HEK293 (cell line): ENCODE data around the gene ZNF43.

ENCODE experiments used
- CTCF ChIA-PET: fragments of 350-600 bp; formaldehyde crosslinking; extraction: SDS; loops from one replicate; lab custom pipeline; 2021; ENCODE audit warnings: antibody characterized with exemption; lab: Yijun Ruan, JAX
- POLR2A ChIA-PET: fragments of 300-600 bp; formaldehyde crosslinking; extraction: SDS; loops from one replicate; lab custom pipeline; 2020; ENCODE audit warnings: antibody characterized with exemption, inconsistent platforms; lab: Yijun Ruan, JAX
- H3K27ac ChIP-seq: fragments of 200-500 bp; sonication (Bioruptor generic); 2 replicates; pipeline ENCODE4 v1.5.1; 2014; ENCODE audit warnings: low read depth, low read length, control low read depth, inconsistent platforms; ENCODE audit errors: extremely low read depth
- H3K36me3 ChIP-seq, 2 experiments: fragments of 200-500 bp in 1 of 2; sonication (Bioruptor generic) in 1 of 2; 1 replicate in 1 of 2; 2 replicates in 1 of 2; pipeline ENCODE4 v1.5.1; 2014 to 2017; ENCODE audit warnings: inconsistent platforms in 2 of 2, low read length in 2 of 2; ENCODE audit not compliant: control insufficient read depth in 2 of 2, insufficient read depth in 1 of 2
- H3K4me1 ChIP-seq: fragments of 200-500 bp; sonication (Bioruptor generic); 2 replicates; pipeline ENCODE4 v1.5.1; 2014; ENCODE audit warnings: mild to moderate bottlenecking, low read length, inconsistent platforms; ENCODE audit not compliant: control insufficient read depth, insufficient read depth
- H3K4me3 ChIP-seq: 2 replicates; pipeline ENCODE4 v1.5.1; 2011; ENCODE audit warnings: low read depth, mild to moderate bottlenecking, control low read depth, low read length, moderate library complexity
- H3K9me3 ChIP-seq: fragments of 200-500 bp; sonication (Bioruptor generic); 2 replicates; pipeline ENCODE4 v1.5.1; 2014; ENCODE audit warnings: low read depth, low read length, inconsistent platforms; ENCODE audit not compliant: control insufficient read depth, insufficient read depth
- CTCF ChIP-seq: fragments of 450-650 bp; formaldehyde crosslinking; IDR thresholded peaks from 2 replicates; pipeline ENCODE4 v1.5.1; 2016; ENCODE audit warnings: missing biosample characterization, missing genetic modification characterization
- GLIS1 ChIP-seq: fragments of 450-650 bp; formaldehyde crosslinking; IDR thresholded peaks from 2 replicates; pipeline ENCODE4 v1.5.1; 2016; ENCODE audit warnings: missing biosample characterization, missing genetic modification characterization
- HOXC10 ChIP-seq: sonication (generic); formaldehyde crosslinking; IDR thresholded peaks from 2 replicates; pipeline ENCODE4 v1.8.1; 2023; ENCODE audit warnings: mild to moderate bottlenecking, missing genetic modification reagents
- KLF7 ChIP-seq: fragments of 450-650 bp; formaldehyde crosslinking; IDR thresholded peaks from 2 replicates; pipeline ENCODE4 v1.5.1; 2016; ENCODE audit warnings: missing biosample characterization, missing genetic modification characterization, borderline replicate concordance
- MYNN ChIP-seq: fragments of 450-650 bp; formaldehyde crosslinking; IDR thresholded peaks from 2 replicates; pipeline ENCODE4 v1.5.1; 2016; ENCODE audit warnings: missing biosample characterization, missing genetic modification characterization, borderline replicate concordance
- SP7 ChIP-seq: fragments of 450-650 bp; formaldehyde crosslinking; IDR thresholded peaks from 2 replicates; pipeline ENCODE4 v1.5.1; 2016; ENCODE audit warnings: missing biosample characterization, missing genetic modification characterization
- TCF7L2 ChIP-seq: IDR thresholded peaks from 2 replicates; pipeline ENCODE4 v1.6.1; 2011; ENCODE audit warnings: low read depth, mild to moderate bottlenecking, inconsistent platforms, low read length, moderate library complexity, borderline replicate concordance
- WT1 ChIP-seq: fragments of 450-650 bp; formaldehyde crosslinking; IDR thresholded peaks from 2 replicates; pipeline ENCODE4 v1.5.1; 2016; ENCODE audit warnings: missing biosample characterization, missing genetic modification characterization
- ZBTB20 ChIP-seq: fragments of 450-650 bp; formaldehyde crosslinking; IDR thresholded peaks from 2 replicates; pipeline ENCODE4 v1.5.1; 2016; ENCODE audit warnings: missing biosample characterization, missing genetic modification characterization
- ZFP3 ChIP-seq: fragments of 450-650 bp; formaldehyde crosslinking; IDR thresholded peaks from 2 replicates; pipeline ENCODE4 v1.5.1; 2016; ENCODE audit warnings: low read depth, missing biosample characterization, missing genetic modification characterization
- ZNF121 ChIP-seq: fragments of 450-650 bp; formaldehyde crosslinking; IDR thresholded peaks from 2 replicates; pipeline ENCODE4 v1.5.1; 2016; ENCODE audit warnings: missing biosample characterization, missing genetic modification characterization
- ZNF133 ChIP-seq: fragments of 450-650 bp; formaldehyde crosslinking; IDR thresholded peaks from 2 replicates; pipeline ENCODE4 v1.5.1; 2016; ENCODE audit warnings: missing biosample characterization, missing genetic modification characterization
- ZNF146 ChIP-seq: fragments of 450-650 bp; formaldehyde crosslinking; IDR thresholded peaks from 2 replicates; pipeline ENCODE4 v1.5.1; 2016; ENCODE audit warnings: missing biosample characterization, missing genetic modification characterization
- ZNF155 ChIP-seq: fragments of 450-650 bp; formaldehyde crosslinking; IDR thresholded peaks from 2 replicates; pipeline ENCODE4 v1.5.1; 2016; ENCODE audit warnings: missing biosample characterization, missing genetic modification characterization
- ZNF223 ChIP-seq: fragments of 450-650 bp; formaldehyde crosslinking; IDR thresholded peaks from 2 replicates; pipeline ENCODE4 v1.5.1; 2016; ENCODE audit warnings: missing biosample characterization, missing genetic modification characterization
- ZNF26 ChIP-seq: fragments of 450-650 bp; formaldehyde crosslinking; IDR thresholded peaks from 2 replicates; pipeline ENCODE4 v1.5.1; 2016; ENCODE audit warnings: missing biosample characterization, missing genetic modification characterization
- ZNF350 ChIP-seq: fragments of 450-650 bp; formaldehyde crosslinking; IDR thresholded peaks from 2 replicates; pipeline ENCODE4 v1.5.0; 2017; ENCODE audit warnings: missing biosample characterization, mild to moderate bottlenecking, missing genetic modification characterization
- ZNF510 ChIP-seq: fragments of 450-650 bp; formaldehyde crosslinking; IDR thresholded peaks from 2 replicates; pipeline ENCODE4 v1.5.1; 2018; ENCODE audit warnings: mild to moderate bottlenecking, missing genetic modification characterization, missing biosample characterization; ENCODE audit not compliant: insufficient replicate concordance
- ZNF514 ChIP-seq: fragments of 450-650 bp; formaldehyde crosslinking; IDR thresholded peaks from 2 replicates; pipeline ENCODE4 v1.5.1; 2016; ENCODE audit warnings: missing biosample characterization, missing genetic modification characterization
- ZNF521 ChIP-seq: fragments of 450-650 bp; formaldehyde crosslinking; IDR thresholded peaks from 2 replicates; pipeline ENCODE4 v1.5.1; 2017; ENCODE audit warnings: missing biosample characterization, mild to moderate bottlenecking, missing genetic modification characterization
- ZNF529 ChIP-seq: fragments of 450-650 bp; formaldehyde crosslinking; IDR thresholded peaks from 2 replicates; pipeline ENCODE4 v1.5.1; 2017; ENCODE audit warnings: missing genetic modification characterization, missing biosample characterization; ENCODE audit not compliant: insufficient replicate concordance
- ZNF571 ChIP-seq: fragments of 450-650 bp; formaldehyde crosslinking; IDR thresholded peaks from 2 replicates; pipeline ENCODE4 v1.5.0; 2017; ENCODE audit warnings: missing biosample characterization, missing genetic modification characterization
- ZNF629 ChIP-seq: fragments of 450-650 bp; formaldehyde crosslinking; IDR thresholded peaks from 2 replicates; pipeline ENCODE4 v1.5.1; 2017; ENCODE audit warnings: missing biosample characterization, missing genetic modification characterization
- ZNF792 ChIP-seq: fragments of 450-650 bp; formaldehyde crosslinking; IDR thresholded peaks from 2 replicates; pipeline ENCODE4 v1.5.1; 2016; ENCODE audit warnings: missing biosample characterization, missing genetic modification characterization
- TF ChIP-seq, protein P1 (sequence below): fragments of 450-650 bp; formaldehyde crosslinking; IDR thresholded peaks from 2 replicates; pipeline ENCODE4 v1.5.1; 2016; ENCODE audit warnings: missing biosample characterization, missing genetic modification characterization

Gene ZNF43

DNA sequence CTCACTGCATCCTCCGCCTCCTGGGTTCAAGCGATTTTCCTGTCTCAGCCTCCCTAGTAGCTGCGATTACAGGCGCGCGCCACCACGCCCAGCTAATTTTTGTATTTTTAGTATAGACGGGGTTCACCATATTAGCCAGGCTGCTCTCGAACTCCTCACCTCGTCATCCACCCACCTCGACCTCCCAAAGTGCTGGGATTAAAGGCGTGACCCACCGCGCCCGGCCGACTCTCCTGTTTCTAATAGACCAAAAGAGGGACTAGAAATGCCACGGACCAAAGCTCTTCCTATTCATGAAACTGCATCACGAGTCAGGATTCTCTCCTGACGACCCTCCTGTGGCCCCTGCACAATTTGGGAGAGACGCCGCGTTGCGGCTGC is 563 bp downstream of the ZNF43 start:
- Histone ChIP-seq H3K4me3 (peak overlapping the region; percentile 41), H3K36me3 (peaks cover 0 to 46% of the 10 kb centered on the region in 2 experiments; a peak in 1 of 3 replicates), H3K27ac (no peak overlapping the region), H3K4me1 (no peaks in the 10 kb centered on the region), H3K9me3 (no peaks in the 10 kb centered on the region)
- CTCF ChIA-PET, result no interaction called here
- POLR2A ChIA-PET, result interaction anchor here (0.5 to 1.6 kb wide), 6 partner anchors 11 to 799 kb away, joined by 3 to 23 read pairs (median 6); partner anchors contain the start of genes ZNF100, ZNF431 and ZNF492
- no peak for TF ChIP-seq ZNF146
- TF ChIP-seq ZNF521 (tag by site-specific recombination), result no peak
- no peak for TF ChIP-seq SP7 (tag by site-specific recombination)
- TF ChIP-seq ZNF121, result no peak
- TF ChIP-seq KLF7 (tag by site-specific recombination), result no peak
- no peak for TF ChIP-seq ZFP3 (tag by site-specific recombination)
- no peak for TF ChIP-seq ZNF350
- no peak for TF ChIP-seq ZNF529
- TF ChIP-seq ZNF571 (tag by site-specific recombination), result no peak
- TF ChIP-seq, protein P1, sequence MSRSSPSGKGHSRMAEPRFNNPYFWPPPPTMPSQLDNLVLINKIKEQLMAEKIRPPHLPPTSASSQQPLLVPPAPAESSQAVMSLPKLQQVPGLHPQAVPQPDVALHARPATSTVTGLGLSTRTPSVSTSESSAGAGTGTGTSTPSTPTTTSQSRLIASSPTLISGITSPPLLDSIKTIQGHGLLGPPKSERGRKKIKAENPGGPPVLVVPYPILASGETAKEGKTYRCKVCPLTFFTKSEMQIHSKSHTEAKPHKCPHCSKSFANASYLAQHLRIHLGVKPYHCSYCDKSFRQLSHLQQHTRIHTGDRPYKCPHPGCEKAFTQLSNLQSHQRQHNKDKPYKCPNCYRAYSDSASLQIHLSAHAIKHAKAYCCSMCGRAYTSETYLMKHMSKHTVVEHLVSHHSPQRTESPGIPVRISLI, result no peak
- no peak for TF ChIP-seq ZNF514 (tag by site-specific recombination)
- TF ChIP-seq GLIS1 (tag by site-specific recombination), result no peak
- no peak for TF ChIP-seq ZNF629 (tag by site-specific recombination)
- TF ChIP-seq ZNF510, result no peak
- TF ChIP-seq HOXC10 (CRISPR knock-in tag), result no peak
- no peak for TF ChIP-seq ZBTB20
- no peak for TF ChIP-seq CTCF

- no peaks in the 10 kb centered on the region for H3K9me3 ChIP-seq
- peaks cover 0 to 38% of the 10 kb centered on the region in 2 experiments; a peak in 1 of 3 replicates for H3K36me3 ChIP-seq
These were observed 2.2 kb downstream of the ZNF43 start for GRCh38 chr19:21833733-21834132.

DNA sequence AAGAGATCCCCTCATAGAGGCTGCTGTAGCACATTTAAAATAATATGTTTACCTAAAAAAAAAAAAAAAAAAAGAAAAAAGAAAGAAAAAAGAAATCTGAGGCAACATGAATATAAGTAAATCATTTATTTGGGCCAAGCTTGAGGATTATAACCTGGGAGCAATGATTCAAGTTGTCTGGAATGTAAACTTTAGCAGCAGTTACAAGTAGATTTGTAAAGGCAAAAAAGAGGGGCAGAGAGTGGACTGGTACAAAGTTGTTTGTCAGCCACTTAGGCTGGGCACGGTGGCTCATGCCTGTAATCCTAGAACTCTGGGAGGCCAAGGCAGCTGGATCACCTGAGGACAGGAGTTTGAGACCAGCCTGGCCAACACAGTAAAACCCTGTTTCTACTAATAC is 11.3 kb downstream of the ZNF43 start:
- no peak overlapping the region for H3K4me3 ChIP-seq
- TF ChIP-seq ZNF223 (no peak), GLIS1 (tag by site-specific recombination) (no peak), ZNF155 (no peak), TCF7L2 (no peak), MYNN (tag by site-specific recombination) (no peak), ZNF350 (no peak), WT1 (tag by site-specific recombination) (no peak), ZNF133 (tag by site-specific recombination) (no peak), ZNF26 (tag by site-specific recombination) (no peak)
- TF ChIP-seq, all 188 proteins: peak for 0
- CTCF ChIA-PET, result no interaction called here
- Histone ChIP-seq H3K36me3 (peaks cover 0 to 33% of the 10 kb centered on the region in 2 experiments; a peak in 2 of 3 replicates), H3K4me1 (no peaks in the 10 kb centered on the region), H3K9me3 (no peaks in the 10 kb centered on the region), H3K27ac (no peak overlapping the region)
- POLR2A ChIA-PET, result interaction anchor here (0.7 to 1.6 kb wide), 2 partner anchors 11 to 15 kb away, joined by 4 to 7 read pairs; partner anchors contain the start of gene ZNF43

More at GRCh38 chr19:21833733-21834132, 2.2 kb downstream of the ZNF43 start:
- TF ChIP-seq ZNF792, result no peak
- ChIA-PET CTCF (no interaction called here), POLR2A (no interaction called here)
- Histone ChIP-seq H3K4me3 (no peak overlapping the region), H3K4me1 (no peaks in the 10 kb centered on the region), H3K27ac (no peak overlapping the region)
